ENCODE data around the gene PI4K2B.

PI4K2B gene

GRCh38 chr4:25306518-25307057 is 72.8 kb downstream of the PI4K2B start:
- no peak for TF ChIP-seq CTCF (conservative IDR thresholded peaks at IDR 0.05; ENCODE audit: low read depth)
- ChIA-PET POLR2A (ENCODE audit: low non-redundant PET) (no interaction called here), CTCF (interaction anchor here (0.6 to 0.7 kb wide), 2 partner anchors 29 to 658 kb away, joined by 3 to 5 read pairs; no protein-coding TSS in a partner anchor)
- no peak for DNase-seq (ENCODE audit: low spot score)
- H3K27ac ChIP-seq: no peak overlapping the region

GRCh38 chr4:25307596-25307995 is 73.8 kb downstream of the PI4K2B start:
- POLR2A ChIA-PET (ENCODE audit: low non-redundant PET): no interaction called here
- DNase-seq (ENCODE audit: low spot score): no peak
- no peak overlapping the region for H3K27ac ChIP-seq
- CTCF ChIA-PET: interaction anchor here (0.6 kb wide), 1 partner anchor 35 kb away, joined by 4 read pairs; no protein-coding TSS in a partner anchor
- TF ChIP-seq CTCF (conservative IDR thresholded peaks at IDR 0.05; ENCODE audit: low read depth): no peak

GRCh38 chr4:25308306-25308705 is 74.5 kb downstream of the PI4K2B start:
- no peak overlapping the region for H3K27ac ChIP-seq
- no peak for TF ChIP-seq CTCF (conservative IDR thresholded peaks at IDR 0.05; ENCODE audit: low read depth)
- CTCF ChIA-PET: no interaction called here
- no peak for DNase-seq (ENCODE audit: low spot score)
- POLR2A ChIA-PET (ENCODE audit: low non-redundant PET): no interaction called here

GRCh38 chr4:25308761-25309160 is 74.9 kb downstream of the PI4K2B start:
- TF ChIP-seq CTCF (conservative IDR thresholded peaks at IDR 0.05; ENCODE audit: low read depth): no peak
- H3K27ac ChIP-seq: no peak overlapping the region
- DNase-seq (ENCODE audit: low spot score): no peak
- POLR2A ChIA-PET (ENCODE audit: low non-redundant PET): no interaction called here
- CTCF ChIA-PET: interaction anchor here (0.6 kb wide), 1 partner anchor 113 kb away, joined by 7 read pairs; no protein-coding TSS in a partner anchor

GRCh38 chr4:25310066-25310802 is 76.4 kb downstream of the PI4K2B start:
- no peak for DNase-seq (ENCODE audit: low spot score)
- CTCF ChIA-PET: interaction anchor here (0.6 to 0.7 kb wide), 3 partner anchors 33 to 75 kb away, joined by 3 to 6 read pairs (median 5); no protein-coding TSS in a partner anchor
- POLR2A ChIA-PET (ENCODE audit: low non-redundant PET): no interaction called here
- TF ChIP-seq CTCF (conservative IDR thresholded peaks at IDR 0.05; ENCODE audit: low read depth): no peak
- no peak overlapping the region for H3K27ac ChIP-seq

GRCh38 chr4:25310803-25311166 is 77.0 kb downstream of the PI4K2B start:
- no peak overlapping the region for H3K27ac ChIP-seq
- TF ChIP-seq CTCF (conservative IDR thresholded peaks at IDR 0.05; ENCODE audit: low read depth): no peak
- CTCF ChIA-PET: interaction anchor here (0.7 kb wide), 1 partner anchor 17 kb away, joined by 3 read pairs; no protein-coding TSS in a partner anchor
- POLR2A ChIA-PET (ENCODE audit: low non-redundant PET): no interaction called here
- DNase-seq (ENCODE audit: low spot score): no peak

Measured in RWPE1 (cell line).